ENCODE results near the gene P4HA3. TPM values are rescaled to one million over a fixed set of nuclear protein-coding genes. Genes with fewer than 3 reads are reported as not detected.

P4HA3 gene
- total RNA-seq, 1 experiment from 2014 or later: 0.91 TPM

GRCh38 chr11:74280494-74280893 lies 30.9 kb downstream of the P4HA3 start (continued):
- TF ChIP-seq REST (IDR thresholded peaks at IDR 0.05; ENCODE audit: low read depth): no peak

GRCh38 chr11:74279256-74279655 lies 32.2 kb downstream of the P4HA3 start:
- Histone ChIP-seq H3K9ac (ENCODE audit: low read length) (no peak overlapping the region), H3K27ac (ENCODE audit: low read depth, low read length) (no peak overlapping the region), H3K4me1 (ENCODE audit: control insufficient read depth in 1 of 2, insufficient read depth in 2 of 2, low read length in 2 of 2) (peaks cover 0 to 8% of the 10 kb centered on the region in 2 experiments; a peak in 1 of 4 replicates), H4K20me1 (ENCODE audit: insufficient read depth) (no peaks in the 10 kb centered on the region), H3K4me3 (replicated peaks in 1 of 2; ENCODE audit: low read depth in 1 of 2, low read length in 2 of 2) (no peak overlapping the region), H2AFZ (ENCODE audit: low read depth, low read length, poor library complexity, severe bottlenecking) (no peak overlapping the region), H3K4me2 (ENCODE audit: low read length) (no peak overlapping the region), H3K36me3 (ENCODE audit: control insufficient read depth in 1 of 2, insufficient read depth in 2 of 2, low read length in 2 of 2) (no peaks in the 10 kb centered on the region), H3K27me3 (ENCODE audit: insufficient read depth, low read length) (no peaks in the 10 kb centered on the region), H3K9me3 (ENCODE audit: control insufficient read depth in 1 of 2, insufficient read depth in 1 of 2, low read depth in 1 of 2, low read length in 2 of 2) (no peaks in the 10 kb centered on the region), H3K79me2 (ENCODE audit: insufficient read depth, low read length) (no peaks in the 10 kb centered on the region), H3K9me2 (ENCODE audit: insufficient read depth) (no peaks in the 10 kb centered on the region)
- CTCF ChIA-PET: no interaction called here
- ATAC-seq (no peak), DNase-seq (ENCODE audit: low read depth, low spot score) (no peak)
- intact Hi-C loops (cut with micrococcal nuclease): no loop called here
- TF ChIP-seq ZFX (IDR thresholded peaks at IDR 0.05): no peak
- TF ChIP-seq SRF (IDR thresholded peaks at IDR 0.05; ENCODE audit: low read depth): no peak
- TF ChIP-seq YY1 (IDR thresholded peaks at IDR 0.05; ENCODE audit: extremely low read depth, insufficient replicate concordance, low read depth, low read length): no peak
- TF ChIP-seq CEBPB (IDR thresholded peaks at IDR 0.05; ENCODE audit: low read depth): no peak
- TF ChIP-seq POLR2A (IDR thresholded peaks at IDR 0.05; ENCODE audit: borderline replicate concordance, extremely low read depth, insufficient read depth, insufficient read length): no peak
- no peak for TF ChIP-seq ZBTB33 (IDR thresholded peaks at IDR 0.05; ENCODE audit: extremely low read depth, insufficient replicate concordance, low read length)
- TF ChIP-seq REST (IDR thresholded peaks at IDR 0.05; ENCODE audit: low read depth): no peak
- no TSS peak for BruUV-seq (replicated peaks)
- RAD21 ChIA-PET (ENCODE audit: low non-redundant PET in 1 of 2, low total read pairs in 2 of 2, uncharacterized antibody in 2 of 2, unreplicated experiment in 2 of 2): no interaction called here
- POLR2A ChIA-PET: no interaction called here
